ENCODE measurements around the gene KIF26A. TPM values are rescaled to one million over a fixed set of nuclear protein-coding genes. Genes with fewer than 3 reads are reported as not detected.

KIF26A gene
- total and polyA plus RNA-seq, 2 experiments from 2014 or later = 5.6 to 103 TPM

DNA sequence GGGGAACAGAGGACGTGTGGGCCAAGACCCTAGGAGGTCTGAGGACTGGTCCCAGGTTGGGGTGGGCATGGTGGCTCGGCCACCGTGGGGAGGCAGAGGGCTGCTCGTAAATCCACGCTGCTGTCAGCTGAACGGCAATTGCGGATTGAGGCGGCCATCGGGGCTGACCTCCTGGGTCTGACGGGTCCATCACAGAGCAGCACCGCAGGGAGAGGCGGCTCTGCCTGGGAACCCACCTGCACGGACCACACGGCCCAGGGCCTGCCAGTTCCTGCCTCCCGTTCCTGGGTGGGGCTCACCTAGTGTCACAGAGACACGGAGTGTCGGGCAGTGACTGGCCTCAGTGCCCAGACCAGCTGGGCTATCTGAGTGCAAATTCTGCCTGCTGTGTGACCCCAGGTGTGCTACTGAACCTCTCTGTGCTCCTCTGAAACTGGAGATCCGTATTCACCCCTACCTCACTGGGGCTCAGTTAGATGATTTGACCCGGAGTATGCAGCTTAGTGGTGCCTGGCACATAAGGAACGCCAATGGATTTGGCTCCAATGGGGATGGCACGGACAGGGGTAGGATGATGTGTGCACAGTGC is 53.1 kb downstream of the KIF26A start:
- no peak overlapping the region for H3K27ac ChIP-seq (ENCODE audit: low read depth)
- Mint-ChIP-seq H3K27me3 (ENCODE audit: insufficient read depth, low read depth, poor library complexity) (peaks cover 12% of the 10 kb centered on the region), H3K9me3 (no peaks in the 10 kb centered on the region), H3K27ac (no peak overlapping the region), H3K4me3 (no peak overlapping the region), H3K4me1 (peaks cover 8% of the 10 kb centered on the region), H3K36me3 (ENCODE audit: low read depth) (no peaks in the 10 kb centered on the region)
- no peaks in the 10 kb centered on the region for H3K4me1 ChIP-seq (ENCODE audit: insufficient read depth)
- no peaks in the 10 kb centered on the region for H3F3A ChIP-seq (replicated peaks; ENCODE audit: low read depth)
- no peaks in the 10 kb centered on the region for H4K20me1 ChIP-seq (replicated peaks; ENCODE audit: insufficient read depth)
- no peaks in the 10 kb centered on the region for H3K36me3 ChIP-seq (ENCODE audit: insufficient read depth)
- no peak overlapping the region for H2AFZ ChIP-seq
- H3K4me3 ChIP-seq = no peak overlapping the region
- ATAC-seq (no peak), DNase-seq (ENCODE audit: low spot score) (no peak)
- no peaks in the 10 kb centered on the region for H3K9me2 ChIP-seq (ENCODE audit: insufficient read depth)
- H3K27me3 ChIP-seq (ENCODE audit: insufficient read depth) = no peaks in the 10 kb centered on the region
- no peak overlapping the region for H3K4me2 ChIP-seq
- TF ChIP-seq POLR2AphosphoS5 (IDR thresholded peaks at IDR 0.05; ENCODE audit: low read depth) = no peak
- TF ChIP-seq, protein P1, sequence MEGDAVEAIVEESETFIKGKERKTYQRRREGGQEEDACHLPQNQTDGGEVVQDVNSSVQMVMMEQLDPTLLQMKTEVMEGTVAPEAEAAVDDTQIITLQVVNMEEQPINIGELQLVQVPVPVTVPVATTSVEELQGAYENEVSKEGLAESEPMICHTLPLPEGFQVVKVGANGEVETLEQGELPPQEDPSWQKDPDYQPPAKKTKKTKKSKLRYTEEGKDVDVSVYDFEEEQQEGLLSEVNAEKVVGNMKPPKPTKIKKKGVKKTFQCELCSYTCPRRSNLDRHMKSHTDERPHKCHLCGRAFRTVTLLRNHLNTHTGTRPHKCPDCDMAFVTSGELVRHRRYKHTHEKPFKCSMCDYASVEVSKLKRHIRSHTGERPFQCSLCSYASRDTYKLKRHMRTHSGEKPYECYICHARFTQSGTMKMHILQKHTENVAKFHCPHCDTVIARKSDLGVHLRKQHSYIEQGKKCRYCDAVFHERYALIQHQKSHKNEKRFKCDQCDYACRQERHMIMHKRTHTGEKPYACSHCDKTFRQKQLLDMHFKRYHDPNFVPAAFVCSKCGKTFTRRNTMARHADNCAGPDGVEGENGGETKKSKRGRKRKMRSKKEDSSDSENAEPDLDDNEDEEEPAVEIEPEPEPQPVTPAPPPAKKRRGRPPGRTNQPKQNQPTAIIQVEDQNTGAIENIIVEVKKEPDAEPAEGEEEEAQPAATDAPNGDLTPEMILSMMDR (conservative IDR thresholded peaks at IDR 0.05; ENCODE audit: low read depth in 2 of 2) = peak in 1 of 2 experiments; percentile 31; a peak in 2 of 4 replicates
- H3K79me2 ChIP-seq (replicated peaks; ENCODE audit: insufficient read depth) = no peaks in the 10 kb centered on the region

GRCh38 chr14:104192146-104192882 is 53.9 kb downstream of the KIF26A start:
- Mint-ChIP-seq H3K4me1 (peaks cover 7% of the 10 kb centered on the region), H3K9me3 (no peaks in the 10 kb centered on the region), H3K36me3 (ENCODE audit: low read depth) (no peaks in the 10 kb centered on the region), H3K27ac (no peak overlapping the region), H3K27me3 (ENCODE audit: insufficient read depth, low read depth, poor library complexity) (peaks cover 9% of the 10 kb centered on the region), H3K4me3 (no peak overlapping the region)
- H3K79me2 ChIP-seq (replicated peaks; ENCODE audit: insufficient read depth) = no peaks in the 10 kb centered on the region
- no peak overlapping the region for H3K27ac ChIP-seq (ENCODE audit: low read depth)
- H3K9me2 ChIP-seq (ENCODE audit: insufficient read depth) = no peaks in the 10 kb centered on the region
- H3K4me3 ChIP-seq = no peak overlapping the region
- ATAC-seq = no peak
- no peak for DNase-seq (ENCODE audit: low spot score)
- H2AFZ ChIP-seq = no peak overlapping the region
- H3K36me3 ChIP-seq (ENCODE audit: insufficient read depth) = no peaks in the 10 kb centered on the region
- no peaks in the 10 kb centered on the region for H3K27me3 ChIP-seq (ENCODE audit: insufficient read depth)
- no peaks in the 10 kb centered on the region for H3F3A ChIP-seq (replicated peaks; ENCODE audit: low read depth)
- no peaks in the 10 kb centered on the region for H3K4me1 ChIP-seq (ENCODE audit: insufficient read depth)
- no peaks in the 10 kb centered on the region for H4K20me1 ChIP-seq (replicated peaks; ENCODE audit: insufficient read depth)
- no peak overlapping the region for H3K4me2 ChIP-seq
- TF ChIP-seq POLR2AphosphoS5 (IDR thresholded peaks at IDR 0.05; ENCODE audit: low read depth) = no peak
- TF ChIP-seq NANOG (IDR thresholded peaks at IDR 0.05; ENCODE audit: borderline replicate concordance) = no peak
- TF ChIP-seq CREB1 (CRISPR knock-in tag; IDR thresholded peaks at IDR 0.05; ENCODE audit: low read depth) = no peak
- TF ChIP-seq ETS1 (IDR thresholded peaks at IDR 0.05) = no peak
- TF ChIP-seq EZH2 (IDR thresholded peaks at IDR 0.05; ENCODE audit: low read depth, unreplicated experiment) = no peak
- TF ChIP-seq JUNB (IDR thresholded peaks at IDR 0.05; ENCODE audit: unreplicated experiment) = no peak
- TF ChIP-seq STAT1 (IDR thresholded peaks at IDR 0.05; ENCODE audit: unreplicated experiment) = no peak
- TF ChIP-seq ZNF114 (CRISPR knock-in tag; IDR thresholded peaks at IDR 0.05) = no peak
- no peak for TF ChIP-seq ZNF462 (CRISPR knock-in tag; IDR thresholded peaks at IDR 0.05)
- no peak for TF ChIP-seq ZNF331 (CRISPR knock-in tag; IDR thresholded peaks at IDR 0.05; ENCODE audit: low read depth)
